HTERT RPE-1 (cell line): ENCODE data around the gene CTXN1.

Source experiments
- in situ Hi-C: fragments of 300-500 bp; cut with MboI; formaldehyde crosslinking; loops from 4 replicates; pipeline ENCODE4 v1.14.3; 2020; ENCODE audit warnings: low sequenced_read_pairs

CTXN1 gene

DNA sequence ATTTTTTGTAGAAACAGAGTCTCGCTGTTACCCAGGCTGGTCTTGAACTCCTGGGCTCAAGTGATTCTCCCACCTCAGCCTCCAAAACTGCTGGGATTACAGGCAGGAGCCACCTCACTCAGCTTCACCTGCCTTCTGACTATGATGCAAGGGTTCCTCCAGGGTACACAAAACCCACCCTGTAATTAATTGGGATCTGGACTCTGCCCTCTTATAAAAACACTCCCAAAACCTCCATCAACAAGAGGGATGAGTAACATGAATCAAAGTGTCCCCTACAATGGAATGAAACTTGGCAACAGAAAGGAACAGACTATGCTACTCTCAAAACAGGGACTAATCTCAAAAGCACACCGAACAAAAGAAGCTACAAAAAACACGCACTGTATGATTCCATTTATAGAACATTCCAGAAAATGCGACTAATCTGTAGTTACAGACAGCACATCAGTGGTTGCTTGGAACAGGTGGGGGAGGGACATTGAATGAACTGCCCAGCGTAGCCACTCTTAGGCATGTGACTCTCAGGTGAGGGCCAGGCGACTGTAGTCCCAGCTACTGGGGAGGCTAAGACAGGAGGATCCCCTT lies 48.6 kb downstream of the CTXN1 start:
- in situ Hi-C loops, result no loop called here

DNA sequence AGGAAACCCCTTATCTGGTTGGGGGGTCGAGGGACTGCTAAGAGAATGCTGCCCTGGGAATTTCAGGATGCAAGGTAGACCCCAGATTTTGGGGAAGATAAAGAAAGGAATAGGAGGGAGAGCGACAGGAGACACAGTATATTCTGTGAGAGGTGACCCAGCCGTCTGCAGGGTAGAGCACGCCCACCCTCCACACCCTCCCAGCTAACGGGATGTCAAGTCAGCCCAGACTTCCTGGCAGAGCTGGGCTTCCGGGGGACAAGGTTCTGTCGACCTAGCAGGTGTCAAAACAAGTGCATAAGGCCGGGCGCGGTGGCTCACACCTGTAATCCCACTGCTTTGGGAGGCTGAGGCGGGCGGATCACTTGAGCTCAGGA lies 51.0 kb downstream of the CTXN1 start:
- in situ Hi-C loops, result no loop called here
